BLaER1 (cell line): ENCODE results near the gene CNIH3.
"Not testable (repeated sequence)": the region's sequence is repeated elsewhere in the genome, so short reads cannot be mapped to it uniquely, and the experiment has no call there.

Experiments
- H3K27ac ChIP-seq: shearing (Covaris generic); formaldehyde crosslinking; 2 replicates; pipeline ENCODE4 v1.8.1; 2022
- H3K27me3 ChIP-seq: shearing (Covaris generic); formaldehyde crosslinking; 2 replicates; pipeline ENCODE4 v1.8.1; 2022
- H3K36me3 ChIP-seq: shearing (Covaris generic); formaldehyde crosslinking; 2 replicates; pipeline ENCODE4 v1.8.1; 2022
- H3K4me1 ChIP-seq: shearing (Covaris generic); formaldehyde crosslinking; 2 replicates; pipeline ENCODE4 v1.8.1; 2022
- H3K4me2 ChIP-seq: shearing (Covaris generic); formaldehyde crosslinking; 2 replicates; pipeline ENCODE4 v1.8.1; 2022
- H3K4me3 ChIP-seq: shearing (Covaris generic); formaldehyde crosslinking; 2 replicates; pipeline ENCODE4 v1.8.1; 2022
- H3K9ac ChIP-seq: shearing (Covaris generic); formaldehyde crosslinking; 2 replicates; pipeline ENCODE4 v1.8.1; 2022
- H3K9me3 ChIP-seq: shearing (Covaris generic); formaldehyde crosslinking; 2 replicates; pipeline ENCODE4 v1.8.1; 2022
- H4K20me1 ChIP-seq: shearing (Covaris generic); formaldehyde crosslinking; 2 replicates; pipeline ENCODE4 v1.8.1; 2022
- Cebpa-rat ChIP-seq: shearing (Covaris generic); IDR thresholded peaks from 2 replicates; pipeline ENCODE4 v1.8.1; 2022

CNIH3 gene

GRCh38 chr1:224615861-224616755 is at the start of gene CNIH3:
Gene CNIH3 (plus strand): TSS chr1:224616317. CDS start chr1:224617175, 858 bp downstream.
- TF ChIP-seq Cebpa-rat: no peak
- Histone ChIP-seq H3K27ac (no peak within 1 kb of the TSS), H3K36me3 (no peaks in the 10 kb centered on the region), H3K4me1 (peaks cover 7% of the 10 kb centered on the region; the same call in 1 of the 2 replicates), H3K9ac (no peak within 1 kb of the TSS), H4K20me1 (no peaks in the 10 kb centered on the region), H3K4me2 (peak within 1 kb of the TSS; percentile 24), H3K27me3 (peaks cover 62% of the 10 kb centered on the region), H3K9me3 (peaks cover 40% of the 10 kb centered on the region), H3K4me3 (peak within 1 kb of the TSS; percentile 47)

- H3K9me3 ChIP-seq, H3K4me3 ChIP-seq, H4K20me1 ChIP-seq, H3K36me3 ChIP-seq, H3K27ac ChIP-seq, H3K9ac ChIP-seq, H3K4me2 ChIP-seq, H3K27me3 ChIP-seq, H3K4me1 ChIP-seq: not testable (repeated sequence)
These were observed 49.6 kb upstream of the CNIH3 start for GRCh38 chr1:224566492-224566891.

GRCh38 chr1:224569276-224569675 is 46.8 kb upstream of the CNIH3 start:
- no peaks in the 10 kb centered on the region for H4K20me1 ChIP-seq
- no peak overlapping the region for H3K4me2 ChIP-seq
- no peaks in the 10 kb centered on the region for H3K27me3 ChIP-seq
- no peak overlapping the region for H3K9ac ChIP-seq
- H3K36me3 ChIP-seq: no peaks in the 10 kb centered on the region
- no peak for TF ChIP-seq Cebpa-rat
- no peaks in the 10 kb centered on the region for H3K9me3 ChIP-seq
- no peak overlapping the region for H3K27ac ChIP-seq
- no peak overlapping the region for H3K4me3 ChIP-seq
- no peaks in the 10 kb centered on the region for H3K4me1 ChIP-seq

- not testable (repeated sequence) for H3K4me2 ChIP-seq, H3K9ac ChIP-seq, H3K27me3 ChIP-seq, H3K4me1 ChIP-seq, H3K9me3 ChIP-seq, H3K36me3 ChIP-seq, H4K20me1 ChIP-seq, H3K4me3 ChIP-seq, H3K27ac ChIP-seq
These were observed 44.1 kb upstream of the CNIH3 start for GRCh38 chr1:224571975-224572374.

GRCh38 chr1:224579526-224579925 is 36.6 kb upstream of the CNIH3 start:
- Histone ChIP-seq H3K27me3 (no peaks in the 10 kb centered on the region), H4K20me1 (no peaks in the 10 kb centered on the region), H3K36me3 (no peaks in the 10 kb centered on the region), H3K4me2 (no peak overlapping the region), H3K9ac (no peak overlapping the region), H3K4me3 (no peak overlapping the region), H3K4me1 (no peaks in the 10 kb centered on the region), H3K27ac (no peak overlapping the region), H3K9me3 (peaks cover 7% of the 10 kb centered on the region)
- TF ChIP-seq Cebpa-rat: no peak

GRCh38 chr1:224580006-224580405 is 36.1 kb upstream of the CNIH3 start:
- H4K20me1 ChIP-seq: no peaks in the 10 kb centered on the region
- H3K4me1 ChIP-seq: no peaks in the 10 kb centered on the region
- H3K36me3 ChIP-seq: no peaks in the 10 kb centered on the region
- H3K27ac ChIP-seq: no peak overlapping the region
- peaks cover 7% of the 10 kb centered on the region for H3K9me3 ChIP-seq
- no peaks in the 10 kb centered on the region for H3K27me3 ChIP-seq
- H3K4me2 ChIP-seq: no peak overlapping the region
- no peak for TF ChIP-seq Cebpa-rat
- no peak overlapping the region for H3K4me3 ChIP-seq
- H3K9ac ChIP-seq: no peak overlapping the region

GRCh38 chr1:224582041-224582440 is 34.1 kb upstream of the CNIH3 start:
- Histone ChIP-seq H3K4me3 (no peak overlapping the region), H3K36me3 (no peaks in the 10 kb centered on the region), H3K27ac (no peak overlapping the region), H3K4me2 (no peak overlapping the region), H4K20me1 (no peaks in the 10 kb centered on the region), H3K9me3 (no peaks in the 10 kb centered on the region), H3K27me3 (no peaks in the 10 kb centered on the region), H3K9ac (no peak overlapping the region), H3K4me1 (no peaks in the 10 kb centered on the region)
- TF ChIP-seq Cebpa-rat: no peak

- Histone ChIP-seq H3K36me3 (no peaks in the 10 kb centered on the region), H3K9me3 (no peaks in the 10 kb centered on the region), H3K4me2 (no peak overlapping the region), H3K9ac (no peak overlapping the region), H3K4me3 (no peak overlapping the region), H3K4me1 (no peaks in the 10 kb centered on the region), H3K27ac (no peak overlapping the region), H3K27me3 (no peaks in the 10 kb centered on the region), H4K20me1 (no peaks in the 10 kb centered on the region)
- no peak for TF ChIP-seq Cebpa-rat
These were observed 32.3 kb upstream of the CNIH3 start for GRCh38 chr1:224583774-224584173.

- Histone ChIP-seq H3K4me3 (no peak overlapping the region), H3K4me2 (no peak overlapping the region), H3K9me3 (no peaks in the 10 kb centered on the region), H3K4me1 (no peaks in the 10 kb centered on the region), H3K36me3 (no peaks in the 10 kb centered on the region), H3K27me3 (no peaks in the 10 kb centered on the region), H4K20me1 (no peaks in the 10 kb centered on the region), H3K27ac (no peak overlapping the region), H3K9ac (no peak overlapping the region)
- no peak for TF ChIP-seq Cebpa-rat
These were observed 31.1 kb upstream of the CNIH3 start for GRCh38 chr1:224585051-224585450.

GRCh38 chr1:224587051-224587450 is 29.1 kb upstream of the CNIH3 start:
- Histone ChIP-seq H4K20me1 (no peaks in the 10 kb centered on the region), H3K27me3 (no peaks in the 10 kb centered on the region), H3K4me2 (no peak overlapping the region), H3K9ac (no peak overlapping the region), H3K36me3 (no peaks in the 10 kb centered on the region), H3K4me3 (no peak overlapping the region), H3K4me1 (no peaks in the 10 kb centered on the region), H3K27ac (no peak overlapping the region), H3K9me3 (no peaks in the 10 kb centered on the region)
- TF ChIP-seq Cebpa-rat: no peak

GRCh38 chr1:224588515-224588914 is 27.6 kb upstream of the CNIH3 start:
- H3K4me2 ChIP-seq: no peak overlapping the region
- no peak overlapping the region for H3K9ac ChIP-seq
- no peak overlapping the region for H3K27ac ChIP-seq
- H3K36me3 ChIP-seq: no peaks in the 10 kb centered on the region
- no peaks in the 10 kb centered on the region for H3K9me3 ChIP-seq
- no peak for TF ChIP-seq Cebpa-rat
- H3K27me3 ChIP-seq: no peaks in the 10 kb centered on the region
- no peak overlapping the region for H3K4me3 ChIP-seq
- H4K20me1 ChIP-seq: no peaks in the 10 kb centered on the region
- H3K4me1 ChIP-seq: peaks cover 13% of the 10 kb centered on the region
